ENCODE results near the gene HOMEZ. TPM values are rescaled to one million over a fixed set of nuclear protein-coding genes. Genes with fewer than 3 reads are reported as not detected.

Gene HOMEZ
- polyA plus RNA-seq, 1 of the 3 experiments (the other 2 are of a cell fraction), result 7.7 TPM

DNA sequence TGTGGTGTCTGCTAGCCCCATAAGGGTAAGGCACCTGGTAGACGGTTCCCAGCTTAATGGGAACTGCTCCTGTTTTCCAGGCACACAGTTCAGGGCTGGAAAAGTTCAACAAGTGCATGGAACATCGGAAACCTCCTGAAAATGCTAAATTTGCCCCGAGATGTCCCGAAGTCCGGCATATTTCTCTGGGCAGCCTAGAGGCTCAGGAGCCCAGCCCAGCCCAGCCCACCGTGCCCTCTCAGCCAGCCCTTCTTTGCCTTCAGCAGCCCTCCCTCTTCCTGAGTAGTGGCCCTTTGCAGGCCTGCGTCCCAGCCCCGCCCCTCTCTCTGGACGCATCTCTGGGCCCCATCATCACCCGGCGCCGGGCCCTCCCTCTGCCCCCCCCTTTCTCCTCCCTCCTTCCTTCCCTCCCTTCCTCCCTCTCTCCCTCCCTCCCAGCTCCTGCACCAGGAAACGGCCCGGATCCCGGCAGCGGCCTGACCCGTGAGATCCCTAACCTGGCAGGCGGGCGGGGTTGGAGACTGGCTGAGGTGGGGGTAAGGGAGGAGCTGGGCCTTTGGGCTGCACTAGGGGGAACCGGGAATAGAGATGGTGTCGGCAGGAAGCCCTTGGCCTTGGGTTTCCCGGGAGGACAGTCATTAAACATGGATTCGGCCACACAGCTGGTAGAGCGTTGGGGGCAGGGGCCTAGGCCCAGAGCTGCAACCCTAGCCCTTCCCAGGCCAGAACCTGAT, 20.6 kb upstream of the HOMEZ start, which contains the start of gene BCL2L2 (continued):
- TF ChIP-seq, protein P1, sequence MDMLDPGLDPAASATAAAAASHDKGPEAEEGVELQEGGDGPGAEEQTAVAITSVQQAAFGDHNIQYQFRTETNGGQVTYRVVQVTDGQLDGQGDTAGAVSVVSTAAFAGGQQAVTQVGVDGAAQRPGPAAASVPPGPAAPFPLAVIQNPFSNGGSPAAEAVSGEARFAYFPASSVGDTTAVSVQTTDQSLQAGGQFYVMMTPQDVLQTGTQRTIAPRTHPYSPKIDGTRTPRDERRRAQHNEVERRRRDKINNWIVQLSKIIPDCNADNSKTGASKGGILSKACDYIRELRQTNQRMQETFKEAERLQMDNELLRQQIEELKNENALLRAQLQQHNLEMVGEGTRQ (IDR thresholded peaks at IDR 0.05; ENCODE audit: borderline replicate concordance, low read depth, low read length), result no peak
- TF ChIP-seq, protein P2, sequence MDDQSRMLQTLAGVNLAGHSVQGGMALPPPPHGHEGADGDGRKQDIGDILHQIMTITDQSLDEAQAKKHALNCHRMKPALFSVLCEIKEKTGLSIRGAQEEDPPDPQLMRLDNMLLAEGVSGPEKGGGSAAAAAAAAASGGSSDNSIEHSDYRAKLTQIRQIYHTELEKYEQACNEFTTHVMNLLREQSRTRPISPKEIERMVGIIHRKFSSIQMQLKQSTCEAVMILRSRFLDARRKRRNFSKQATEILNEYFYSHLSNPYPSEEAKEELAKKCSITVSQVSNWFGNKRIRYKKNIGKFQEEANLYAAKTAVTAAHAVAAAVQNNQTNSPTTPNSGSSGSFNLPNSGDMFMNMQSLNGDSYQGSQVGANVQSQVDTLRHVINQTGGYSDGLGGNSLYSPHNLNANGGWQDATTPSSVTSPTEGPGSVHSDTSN (IDR thresholded peaks at IDR 0.05), result peak; percentile 47
- TF ChIP-seq CHD2 (IDR thresholded peaks at IDR 0.05; ENCODE audit: low read length, partially characterized antibody) (peak; percentile 73), TAF1 (IDR thresholded peaks at IDR 0.05; ENCODE audit: borderline replicate concordance, low read depth, low read length) (peak; percentile 62; the same call in 1 of the 2 replicates), GABPA (IDR thresholded peaks at IDR 0.05; ENCODE audit: low read depth) (peak; percentile 61), ELF1 (IDR thresholded peaks at IDR 0.05) (peak; percentile 82), RCOR1 (IDR thresholded peaks at IDR 0.05; ENCODE audit: low read length) (no peak), FOSL2 (IDR thresholded peaks at IDR 0.05; ENCODE audit: borderline replicate concordance, low read depth) (no peak), TCF12 (IDR thresholded peaks at IDR 0.05) (peak; percentile 38; the same call in 1 of the 2 replicates), EZH2phosphoT487 (IDR thresholded peaks at IDR 0.05; ENCODE audit: borderline replicate concordance, low read depth) (no peak), RFX5 (IDR thresholded peaks at IDR 0.05; ENCODE audit: low read length) (no peak)
- TF ChIP-seq, protein P3, sequence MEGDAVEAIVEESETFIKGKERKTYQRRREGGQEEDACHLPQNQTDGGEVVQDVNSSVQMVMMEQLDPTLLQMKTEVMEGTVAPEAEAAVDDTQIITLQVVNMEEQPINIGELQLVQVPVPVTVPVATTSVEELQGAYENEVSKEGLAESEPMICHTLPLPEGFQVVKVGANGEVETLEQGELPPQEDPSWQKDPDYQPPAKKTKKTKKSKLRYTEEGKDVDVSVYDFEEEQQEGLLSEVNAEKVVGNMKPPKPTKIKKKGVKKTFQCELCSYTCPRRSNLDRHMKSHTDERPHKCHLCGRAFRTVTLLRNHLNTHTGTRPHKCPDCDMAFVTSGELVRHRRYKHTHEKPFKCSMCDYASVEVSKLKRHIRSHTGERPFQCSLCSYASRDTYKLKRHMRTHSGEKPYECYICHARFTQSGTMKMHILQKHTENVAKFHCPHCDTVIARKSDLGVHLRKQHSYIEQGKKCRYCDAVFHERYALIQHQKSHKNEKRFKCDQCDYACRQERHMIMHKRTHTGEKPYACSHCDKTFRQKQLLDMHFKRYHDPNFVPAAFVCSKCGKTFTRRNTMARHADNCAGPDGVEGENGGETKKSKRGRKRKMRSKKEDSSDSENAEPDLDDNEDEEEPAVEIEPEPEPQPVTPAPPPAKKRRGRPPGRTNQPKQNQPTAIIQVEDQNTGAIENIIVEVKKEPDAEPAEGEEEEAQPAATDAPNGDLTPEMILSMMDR (IDR thresholded peaks at IDR 0.05), result no peak
- TF ChIP-seq, protein P4, sequence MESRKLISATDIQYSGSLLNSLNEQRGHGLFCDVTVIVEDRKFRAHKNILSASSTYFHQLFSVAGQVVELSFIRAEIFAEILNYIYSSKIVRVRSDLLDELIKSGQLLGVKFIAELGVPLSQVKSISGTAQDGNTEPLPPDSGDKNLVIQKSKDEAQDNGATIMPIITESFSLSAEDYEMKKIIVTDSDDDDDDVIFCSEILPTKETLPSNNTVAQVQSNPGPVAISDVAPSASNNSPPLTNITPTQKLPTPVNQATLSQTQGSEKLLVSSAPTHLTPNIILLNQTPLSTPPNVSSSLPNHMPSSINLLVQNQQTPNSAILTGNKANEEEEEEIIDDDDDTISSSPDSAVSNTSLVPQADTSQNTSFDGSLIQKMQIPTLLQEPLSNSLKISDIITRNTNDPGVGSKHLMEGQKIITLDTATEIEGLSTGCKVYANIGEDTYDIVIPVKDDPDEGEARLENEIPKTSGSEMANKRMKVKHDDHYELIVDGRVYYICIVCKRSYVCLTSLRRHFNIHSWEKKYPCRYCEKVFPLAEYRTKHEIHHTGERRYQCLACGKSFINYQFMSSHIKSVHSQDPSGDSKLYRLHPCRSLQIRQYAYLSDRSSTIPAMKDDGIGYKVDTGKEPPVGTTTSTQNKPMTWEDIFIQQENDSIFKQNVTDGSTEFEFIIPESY (IDR thresholded peaks at IDR 0.05; ENCODE audit: borderline replicate concordance, low read depth), result no peak
